ENCODE data around the gene QSER1. TPM values are rescaled to one million over a fixed set of nuclear protein-coding genes. Genes with fewer than 3 reads are reported as not detected.
A peak's percentile ranks its signal among the peaks of the same experiment; 100 is the strongest.
"Not testable (repeated sequence)": the region's sequence is repeated elsewhere in the genome, so short reads cannot be mapped to it uniquely, and the experiment has no call there.

The QSER1 gene
- 16.7 and 28.6 TPM in 2 replicates for total RNA-seq

DNA sequence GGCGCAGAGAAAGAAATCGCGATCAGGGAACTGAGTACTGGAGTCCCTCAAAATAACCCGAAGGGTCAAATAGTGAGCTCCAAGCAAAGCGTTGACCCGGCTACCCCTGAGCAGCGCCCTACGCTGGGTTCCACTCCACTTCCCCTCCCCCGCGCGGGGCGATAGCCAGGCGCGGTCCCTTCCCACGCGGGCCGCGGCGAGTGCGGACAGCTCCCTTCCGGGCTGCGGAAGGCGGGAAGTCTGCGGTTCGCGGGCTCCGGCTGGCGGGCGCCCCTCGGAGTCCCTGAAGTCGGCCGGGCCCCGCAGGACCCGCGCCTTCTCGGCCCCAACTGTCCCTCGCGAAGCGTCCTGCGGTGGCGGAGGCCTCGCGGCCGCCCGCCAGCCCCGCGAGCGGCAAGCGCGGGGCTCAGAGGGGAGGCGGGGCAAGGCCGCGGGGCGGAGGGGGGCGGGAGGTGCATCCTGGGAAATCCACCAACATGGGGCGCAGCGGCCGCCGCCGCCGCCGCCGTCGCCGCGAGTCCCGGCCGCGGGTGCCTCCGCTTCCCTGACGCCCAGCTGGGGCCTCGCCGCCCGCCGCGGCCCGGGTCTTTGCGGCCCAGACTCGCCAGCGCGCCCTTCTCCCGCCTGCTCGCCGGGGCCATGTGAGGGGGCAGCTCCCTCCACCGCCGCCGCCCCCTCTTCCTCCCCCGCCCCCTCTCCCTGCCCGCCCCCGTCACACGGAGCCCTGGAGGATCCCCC is at the start of gene QSER1:
Gene QSER1 (plus strand): TSS at position 457 of the 738 bp plus-strand sequence. CDS start 315 bp downstream, outside the sequence.
- DNase-seq = peak; percentile 71

GRCh38 chr11:32843544-32843943 is 49.1 kb upstream of the QSER1 start:
- no peak for DNase-seq

DNA sequence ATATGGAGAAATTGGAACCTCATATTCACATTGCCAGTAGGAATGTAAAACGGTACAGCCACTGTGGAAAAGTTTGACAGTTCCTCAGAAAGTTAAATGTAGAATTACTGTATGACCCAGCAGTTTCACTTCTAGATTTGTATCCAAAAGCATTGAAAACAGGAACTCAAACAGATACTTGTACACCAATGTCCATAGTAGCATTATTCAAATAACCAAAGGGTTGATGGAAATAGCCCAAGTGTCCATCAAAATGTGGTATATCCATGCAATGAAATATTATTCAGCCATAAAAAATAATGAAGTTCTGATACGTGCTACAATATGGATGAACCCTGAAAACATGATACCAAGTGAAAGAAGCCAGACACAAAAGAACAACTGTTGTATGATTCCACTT is 45.1 kb upstream of the QSER1 start:
- no peak for DNase-seq

DNA sequence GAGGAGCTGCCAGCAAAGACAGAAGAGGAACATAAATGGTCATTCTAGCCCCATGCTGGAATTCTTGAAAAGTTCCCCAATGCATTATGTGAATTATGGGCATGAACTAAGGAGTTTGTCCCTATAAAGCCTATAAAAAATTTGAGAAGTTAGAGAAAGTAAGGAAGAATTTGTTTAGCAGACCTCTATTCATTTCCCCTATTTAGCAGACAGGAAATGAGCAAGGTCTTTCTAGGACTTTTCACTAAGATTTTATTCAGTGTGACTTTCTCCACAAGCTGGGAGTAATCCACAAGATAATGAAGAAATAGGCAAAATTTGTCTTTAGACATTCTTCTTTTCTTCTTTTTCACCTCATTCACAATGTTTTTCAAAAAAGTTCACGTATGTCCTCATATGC is 42.9 kb upstream of the QSER1 start:
- no peak for DNase-seq

DNA sequence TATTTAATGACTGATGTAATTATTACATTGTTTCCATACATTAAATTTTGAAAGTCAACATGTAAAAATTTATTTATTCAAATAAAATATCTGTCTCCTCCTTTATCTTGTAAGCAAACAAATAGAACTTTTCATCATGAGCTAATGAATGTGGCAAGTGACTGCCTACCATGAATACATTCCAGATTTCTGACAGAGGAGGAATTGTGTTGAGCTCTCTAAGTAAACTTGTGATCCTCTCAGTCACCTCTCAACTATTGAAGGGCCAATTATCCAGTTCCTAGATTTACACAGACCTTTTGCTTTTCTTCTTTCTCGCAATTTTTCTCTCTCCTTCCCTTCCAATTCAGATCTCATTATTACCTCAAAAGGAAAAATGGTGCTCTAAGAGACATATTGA is 41.4 kb upstream of the QSER1 start:
- no peak for DNase-seq

DNA sequence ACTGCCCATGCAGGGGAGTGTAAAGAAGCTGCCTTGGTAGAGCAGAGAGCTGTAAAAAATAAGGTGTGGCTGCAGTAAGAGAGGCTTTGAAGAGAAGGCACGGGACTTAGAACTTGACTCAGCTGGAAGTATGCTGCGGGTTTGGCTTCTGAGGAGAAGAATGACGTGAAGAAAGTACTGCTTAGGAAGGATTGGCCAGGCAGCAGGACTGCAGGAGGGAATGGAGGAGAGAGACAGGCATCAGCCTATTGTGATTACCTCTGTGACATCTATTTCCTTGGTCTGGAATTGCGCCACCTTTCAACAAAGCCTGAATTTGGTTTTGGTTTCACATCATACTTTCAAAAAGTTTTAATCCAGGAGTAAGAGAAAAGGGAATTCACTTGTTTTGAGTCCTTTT is 40.4 kb upstream of the QSER1 start:
- no peak for DNase-seq

DNA sequence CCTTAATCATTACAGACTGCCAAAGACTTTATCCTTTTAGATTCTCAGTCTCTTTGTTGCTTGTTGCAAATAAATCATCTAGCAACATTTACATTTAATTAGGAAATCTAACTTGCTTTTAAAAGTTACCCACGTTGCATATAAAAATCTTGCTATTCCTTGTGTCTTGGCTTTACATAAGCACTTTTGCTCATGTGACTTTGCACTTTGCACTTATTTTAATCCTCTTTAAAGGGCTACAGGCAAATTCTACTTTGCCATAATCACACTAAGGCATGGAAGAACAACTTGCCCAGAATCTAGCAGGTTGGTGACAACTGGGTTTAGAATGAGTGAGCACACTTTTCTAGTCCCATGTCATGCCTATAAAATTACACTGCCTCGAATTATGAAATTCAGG is 37.0 kb upstream of the QSER1 start:
- no peak for DNase-seq

GRCh38 chr11:32858731-32859130 is 33.9 kb upstream of the QSER1 start:
- DNase-seq = no peak

DNA sequence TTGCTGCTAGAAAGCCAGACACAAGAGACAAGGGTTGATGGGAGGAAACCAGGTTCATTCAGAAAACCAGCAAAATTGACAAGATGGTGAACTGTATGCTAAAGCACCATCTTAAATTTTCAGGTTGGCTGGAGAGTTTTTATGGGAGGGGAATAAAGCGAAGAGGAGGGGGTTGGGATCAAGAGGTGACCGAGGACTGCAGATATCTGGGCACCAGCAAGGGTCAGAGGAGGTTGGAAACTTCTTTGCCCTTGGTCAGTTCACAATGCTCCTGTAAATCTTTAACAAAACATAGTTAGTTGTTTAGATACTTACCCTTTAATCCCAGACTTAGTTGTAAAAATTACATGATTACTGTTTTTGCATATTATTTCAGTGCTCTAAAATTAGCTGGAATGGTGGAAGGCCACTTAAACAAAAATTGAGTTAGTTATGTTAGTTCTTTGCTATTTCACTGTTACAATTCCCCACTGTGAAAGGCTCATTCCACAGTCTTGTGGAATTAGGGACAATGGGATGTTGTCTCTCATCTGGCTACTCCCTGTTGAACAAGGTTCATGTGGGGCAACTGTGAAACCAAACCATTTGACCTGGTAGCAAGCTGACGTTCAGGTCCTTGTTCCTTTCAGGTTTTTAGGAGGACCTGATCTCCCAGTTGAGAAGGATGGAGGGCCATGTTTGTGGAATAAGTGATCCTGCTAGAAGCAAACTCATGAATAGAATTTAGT is 30.6 kb upstream of the QSER1 start:
- DNase-seq = no peak

DNA sequence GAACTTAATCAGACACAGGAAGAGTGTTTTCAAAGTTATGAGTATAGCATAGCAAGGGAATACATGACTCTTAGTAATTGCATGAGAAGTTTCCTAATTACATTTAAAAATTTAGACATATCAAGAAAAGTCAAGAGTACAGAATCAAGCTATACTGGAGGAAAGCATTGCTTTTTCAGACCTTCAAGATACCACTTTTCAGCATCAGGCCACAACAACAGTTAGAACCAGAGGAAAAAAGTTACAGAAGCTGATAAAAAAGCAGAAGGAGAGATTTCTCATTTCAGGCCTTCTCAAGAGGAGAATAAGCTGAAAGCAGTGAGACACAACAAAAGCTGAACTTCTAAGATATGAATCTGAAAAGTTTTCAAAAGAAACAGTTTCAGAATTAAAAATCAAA is 28.1 kb upstream of the QSER1 start:
- DNase-seq = no peak

GRCh38 chr11:32868752-32869151 is 23.9 kb upstream of the QSER1 start:
- not testable (repeated sequence) for DNase-seq

GRCh38 chr11:32870676-32871075 is 21.9 kb upstream of the QSER1 start:
- peak; percentile 18 for DNase-seq

GRCh38 chr11:32874132-32874531 is 18.5 kb upstream of the QSER1 start:
- DNase-seq = no peak

DNA sequence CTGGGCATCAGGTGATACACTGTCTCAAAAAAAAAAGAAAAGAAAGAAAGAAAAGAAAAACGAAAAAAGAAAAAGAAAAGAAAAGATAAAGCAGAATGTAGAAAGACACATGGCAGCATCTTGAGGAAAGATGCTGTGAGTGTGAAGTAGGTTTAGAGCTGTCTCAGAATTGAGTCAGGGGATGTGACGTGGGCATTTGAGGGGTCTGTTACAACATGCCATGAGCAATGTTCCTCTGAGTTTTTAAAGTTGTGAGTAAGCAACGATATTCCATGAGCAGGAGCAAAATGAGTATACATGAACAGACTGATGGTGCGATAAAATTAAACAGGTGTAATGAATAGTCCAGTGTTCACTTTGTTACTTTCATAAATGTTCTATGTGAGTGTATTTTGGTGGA is 11.3 kb upstream of the QSER1 start:
- no peak for DNase-seq

GRCh38 chr11:32883421-32883820 is 9.2 kb upstream of the QSER1 start:
- no peak for DNase-seq

GRCh38 chr11:32884023-32884422 is 8.6 kb upstream of the QSER1 start:
- no peak for DNase-seq

DNA sequence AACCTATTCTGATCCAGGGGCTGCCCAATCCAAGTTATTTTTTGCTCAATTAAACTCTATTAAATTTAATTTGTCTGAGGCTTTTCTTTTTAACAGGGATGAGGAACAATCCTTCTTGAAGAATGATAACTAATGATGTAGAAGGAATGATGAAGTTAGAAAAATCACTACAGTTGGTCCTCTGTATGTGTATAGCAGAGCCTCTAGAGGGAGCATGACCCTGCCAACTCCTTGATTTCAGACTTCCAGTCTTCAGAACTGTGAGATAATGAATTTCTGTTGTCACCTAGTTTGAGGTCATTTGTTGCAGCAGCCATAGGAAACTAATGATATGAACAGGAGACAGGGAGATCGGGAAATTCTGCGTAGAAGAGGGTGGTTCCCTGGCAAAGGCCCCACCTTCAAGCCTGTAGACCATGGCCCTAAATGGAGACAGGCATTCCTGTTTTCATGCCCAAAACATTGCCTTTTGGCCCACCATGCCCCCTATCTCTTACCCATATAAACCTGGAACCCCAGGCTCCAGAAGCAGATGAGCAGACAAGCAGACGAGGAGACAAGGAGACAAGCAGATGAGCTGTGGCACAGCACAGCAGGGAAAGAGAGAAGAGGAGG is 7.7 kb upstream of the QSER1 start:
- peak; percentile 48 for DNase-seq

DNA sequence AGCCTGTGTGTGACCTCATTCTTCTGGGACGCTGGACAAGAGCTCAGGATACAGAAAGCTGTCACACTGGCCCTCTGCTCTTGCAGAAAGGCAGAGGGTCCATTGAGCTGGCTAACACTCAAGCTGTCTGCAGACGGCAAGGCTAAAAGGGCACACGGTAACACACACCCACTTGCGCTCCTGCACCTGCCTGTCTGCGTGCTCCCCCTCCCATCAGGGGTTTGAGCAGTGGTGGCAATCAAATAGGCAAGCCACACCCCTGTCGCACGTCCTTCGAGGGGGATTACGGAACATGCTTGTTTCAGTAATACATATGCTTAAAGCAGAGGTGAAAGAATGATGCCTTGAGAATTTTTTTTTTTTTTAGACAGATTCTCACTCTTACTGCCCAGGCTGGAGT is 7.1 kb upstream of the QSER1 start:
- DNase-seq = no peak

- no peak for DNase-seq
Measured at GRCh38 chr11:32886180-32886579, 6.4 kb upstream of the QSER1 start.

DNA sequence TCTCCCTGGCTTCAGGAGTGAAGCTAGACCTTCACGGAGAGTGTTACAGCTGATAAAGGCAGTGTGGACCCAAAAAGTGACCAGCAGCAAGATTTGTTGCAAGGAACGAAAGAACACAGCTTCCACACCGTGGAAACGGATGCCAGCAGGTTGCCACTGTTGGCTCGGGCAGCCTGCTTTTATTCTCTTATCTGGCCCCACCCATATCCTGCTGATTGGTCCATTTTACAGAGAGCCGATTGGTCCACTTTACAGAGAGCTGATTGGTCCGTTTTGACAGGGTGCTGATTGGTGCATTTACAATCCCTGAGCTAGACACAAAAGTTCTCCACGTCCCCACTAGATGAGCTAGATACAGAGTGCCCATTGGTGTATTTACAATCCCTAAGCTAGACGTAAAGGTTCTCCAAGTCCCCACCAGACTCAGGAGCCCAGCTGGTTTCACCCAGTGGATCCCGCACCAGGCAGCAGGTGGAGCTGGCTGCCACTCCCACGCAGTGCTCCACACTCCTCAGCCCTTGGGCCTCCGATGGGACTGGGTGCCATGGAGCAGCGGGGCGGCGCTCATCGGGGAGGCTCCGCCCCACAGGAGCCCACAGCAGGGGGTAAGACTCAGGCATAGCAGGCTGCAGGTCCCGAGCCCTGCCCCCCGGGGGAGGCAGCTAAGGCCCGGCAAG is 4.8 kb upstream of the QSER1 start:
- not testable (repeated sequence) for DNase-seq

DNA sequence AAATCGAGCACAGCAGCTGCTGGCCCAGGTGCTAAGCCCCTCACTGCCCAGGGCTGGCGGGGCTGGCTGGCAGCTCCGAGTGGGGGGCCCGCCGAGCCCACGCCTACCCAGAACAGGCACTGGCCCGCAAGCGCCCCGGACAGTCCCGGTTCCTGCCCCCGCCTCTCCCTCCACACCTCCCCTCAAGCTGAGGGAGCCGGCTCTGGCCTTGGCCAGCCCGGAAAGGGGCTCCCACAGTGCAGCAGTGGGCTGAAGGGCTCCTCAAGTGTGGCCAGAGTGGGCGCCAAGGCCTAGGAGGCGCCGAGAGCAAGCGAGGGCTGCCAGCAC is 4.3 kb upstream of the QSER1 start:
- DNase-seq = not testable (repeated sequence)

GRCh38 chr11:32888805-32889204 is 3.8 kb upstream of the QSER1 start:
- DNase-seq = no peak
